Endothelial cell of umbilical vein (primary cell): Measurements from ENCODE around the gene LYRM4.

ENCODE experiments used
- EZH2 ChIP-seq: IDR thresholded peaks from 2 replicates; pipeline ENCODE4 v1.6.1; 2012; ENCODE audit warnings: borderline replicate concordance, low read depth, mild to moderate bottlenecking, moderate library complexity, low read length, inconsistent platforms; ENCODE audit not compliant: severe bottlenecking
- FOS ChIP-seq: IDR thresholded peaks from 2 replicates; pipeline ENCODE4 v1.6.1; 2011; ENCODE audit warnings: mild to moderate bottlenecking, low read length, moderate library complexity, borderline replicate concordance; ENCODE audit not compliant: insufficient read depth
- GATA2 ChIP-seq: IDR thresholded peaks from 2 replicates; pipeline ENCODE4 v1.7.0; 2011; ENCODE audit warnings: low read depth, mild to moderate bottlenecking, moderate library complexity, mixed read lengths, low read length; ENCODE audit not compliant: insufficient read length, insufficient read depth
- JUN ChIP-seq: IDR thresholded peaks from 2 replicates; pipeline ENCODE4 v1.6.1; 2011; ENCODE audit warnings: borderline replicate concordance, low read depth; ENCODE audit not compliant: insufficient read length, insufficient read depth
- MAX ChIP-seq: IDR thresholded peaks from 2 replicates; pipeline ENCODE4 v1.6.1; 2011; ENCODE audit not compliant: insufficient read depth, insufficient read length
- MYC ChIP-seq: IDR thresholded peaks from one replicate; pipeline ENCODE4 v1.6.1; 2011; ENCODE audit warnings: mild to moderate bottlenecking, low read depth, low read length
- POLR2A ChIP-seq: IDR thresholded peaks from 2 replicates; pipeline ENCODE4 v1.6.1; 2012; ENCODE audit warnings: low read depth, mild to moderate bottlenecking, control low read depth, low read length
- POLR2AphosphoS5 ChIP-seq: IDR thresholded peaks from 2 replicates; pipeline ENCODE4 v1.6.1; 2012; ENCODE audit warnings: low read depth, mild to moderate bottlenecking, control low read depth, low read length, moderate library complexity; ENCODE audit not compliant: insufficient read depth
- TF ChIP-seq, protein P1 (sequence below), 2 donors: IDR thresholded peaks; 1 replicate in 1 of 2; 2 replicates in 1 of 2; pipeline ENCODE4 v1.5.1; 2011; ENCODE audit warnings: low read length in 2 of 2, mild to moderate bottlenecking in 2 of 2, moderate library complexity in 2 of 2, control low read depth in 1 of 2, inconsistent platforms in 1 of 2, low read depth in 1 of 2; ENCODE audit not compliant: insufficient read depth in 1 of 2; ENCODE audit errors: extremely low read depth in 1 of 2

- TF ChIP-seq MAX (no peak), EZH2 (no peak), JUN (no peak), POLR2AphosphoS5 (no peak), POLR2A (no peak), MYC (no peak), FOS (no peak), GATA2 (no peak)
- TF ChIP-seq, protein P1, sequence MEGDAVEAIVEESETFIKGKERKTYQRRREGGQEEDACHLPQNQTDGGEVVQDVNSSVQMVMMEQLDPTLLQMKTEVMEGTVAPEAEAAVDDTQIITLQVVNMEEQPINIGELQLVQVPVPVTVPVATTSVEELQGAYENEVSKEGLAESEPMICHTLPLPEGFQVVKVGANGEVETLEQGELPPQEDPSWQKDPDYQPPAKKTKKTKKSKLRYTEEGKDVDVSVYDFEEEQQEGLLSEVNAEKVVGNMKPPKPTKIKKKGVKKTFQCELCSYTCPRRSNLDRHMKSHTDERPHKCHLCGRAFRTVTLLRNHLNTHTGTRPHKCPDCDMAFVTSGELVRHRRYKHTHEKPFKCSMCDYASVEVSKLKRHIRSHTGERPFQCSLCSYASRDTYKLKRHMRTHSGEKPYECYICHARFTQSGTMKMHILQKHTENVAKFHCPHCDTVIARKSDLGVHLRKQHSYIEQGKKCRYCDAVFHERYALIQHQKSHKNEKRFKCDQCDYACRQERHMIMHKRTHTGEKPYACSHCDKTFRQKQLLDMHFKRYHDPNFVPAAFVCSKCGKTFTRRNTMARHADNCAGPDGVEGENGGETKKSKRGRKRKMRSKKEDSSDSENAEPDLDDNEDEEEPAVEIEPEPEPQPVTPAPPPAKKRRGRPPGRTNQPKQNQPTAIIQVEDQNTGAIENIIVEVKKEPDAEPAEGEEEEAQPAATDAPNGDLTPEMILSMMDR (IDR thresholded peaks at IDR 0.05; ENCODE audit: extremely low read depth in 1 of 2, insufficient read depth in 1 of 2, low read depth in 1 of 2, low read length in 2 of 2): no peak
These were observed 16.8 kb upstream of the LYRM4 start for GRCh38 chr6:5277589-5277988.
